Hindlimb muscle (tissue), 1 donor: ENCODE data around the gene KDM5D. TPM values are rescaled to one million over a fixed set of nuclear protein-coding genes. Genes with fewer than 3 reads are reported as not detected.

Experiments
- DNase-seq: peaks from one replicate; pipeline ENCODE4 v3.0.0-alpha.2; 2013
- polyA plus RNA-seq: library from polyadenylated mRNA; unstranded; fragments of 120-200 nt; gene quantifications from one replicate; pipeline ENCODE4 v1.2.1, GENCODE V29; 2013; ENCODE audit not compliant: insufficient read length

Gene KDM5D
- 36.2 TPM for polyA plus RNA-seq

DNA sequence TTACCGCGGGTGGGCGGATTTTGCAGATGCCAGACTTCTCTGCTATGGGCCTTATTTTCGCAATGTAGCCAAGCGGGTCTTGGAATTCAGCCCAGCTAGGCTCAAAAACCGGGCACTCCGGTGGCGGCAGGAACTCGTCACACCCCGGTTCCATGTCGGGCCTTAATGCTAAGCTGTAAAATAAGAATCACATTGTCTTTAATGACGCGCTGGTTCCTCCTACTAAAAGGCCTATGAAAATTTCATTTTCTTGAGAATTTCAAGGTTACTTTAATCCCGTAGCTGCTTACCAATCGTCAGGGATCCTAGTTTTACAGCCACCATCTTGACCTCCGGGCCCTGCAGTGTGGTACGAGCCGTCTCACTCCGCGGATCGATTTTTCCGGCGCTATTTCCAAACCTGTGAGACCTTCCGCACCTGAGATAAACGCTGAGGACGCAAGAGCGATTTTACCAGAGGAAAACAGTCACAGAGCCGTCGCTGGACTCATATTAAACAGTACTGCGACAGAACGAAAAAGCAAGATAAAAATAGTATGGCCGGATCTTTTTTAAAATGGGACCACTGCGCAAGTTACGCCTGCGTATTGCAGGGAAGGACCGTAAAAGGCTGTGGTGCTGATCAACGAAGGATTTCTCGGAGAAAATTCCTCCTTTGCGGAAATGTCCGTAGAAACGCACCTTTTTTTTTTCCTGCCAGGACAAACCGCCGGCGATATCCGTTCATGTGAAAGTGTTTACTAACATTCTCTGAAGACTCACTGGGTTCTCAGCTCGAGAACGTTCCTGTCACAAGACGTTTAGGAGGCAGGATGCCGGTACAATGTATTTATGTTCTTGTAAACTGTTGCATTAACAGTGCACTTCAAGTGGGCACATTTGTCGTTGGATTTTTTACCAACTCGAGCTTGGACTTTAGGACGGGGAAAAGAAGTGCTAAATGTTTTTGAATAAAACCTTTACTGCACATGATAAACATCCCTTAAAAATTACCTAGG, at the start of gene KDM5D:
KDM5D (minus strand) TSS at position 346 of the 998 bp plus-strand sequence; CDS start at position 154, 192 bp downstream.
- DNase-seq: peak; percentile 76

DNA sequence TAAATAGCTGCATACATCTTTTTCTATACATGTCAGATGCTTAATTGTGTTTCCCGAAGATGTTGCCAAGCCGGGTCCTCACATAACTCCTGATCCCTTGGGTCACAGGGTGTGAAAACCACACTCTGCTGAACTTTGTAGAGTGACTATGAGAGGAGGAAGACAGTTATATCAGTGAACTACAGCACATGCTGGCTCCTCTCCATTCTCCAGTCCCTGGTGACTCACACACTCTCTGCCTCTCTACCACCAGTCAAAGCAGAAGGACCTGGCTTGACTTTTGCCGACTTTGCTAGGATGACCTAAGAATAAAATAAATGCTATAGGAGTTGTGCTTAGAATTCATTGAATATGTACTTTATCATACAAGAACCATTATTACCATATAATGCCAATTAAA, 23.8 kb upstream of the KDM5D start:
- DNase-seq: no peak

DNA sequence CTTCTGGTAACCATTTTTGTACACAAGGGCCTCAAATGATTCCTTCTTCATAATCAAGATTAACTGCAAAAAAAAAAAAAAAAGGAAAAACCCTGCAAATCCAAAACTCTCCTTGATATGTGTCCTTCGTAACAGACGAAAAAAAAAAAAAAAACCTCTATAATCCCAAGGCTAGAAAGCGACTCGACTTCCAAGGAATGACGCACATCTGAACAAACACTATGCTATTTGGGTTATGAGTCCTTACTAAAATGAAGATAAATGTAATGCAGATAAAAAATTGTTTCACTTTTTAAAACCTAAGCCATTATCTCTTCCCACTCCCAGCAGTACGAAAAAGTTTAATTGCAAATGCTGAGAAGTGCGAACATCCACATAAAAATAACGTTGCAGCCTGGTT, 1.2 kb downstream of the KDM5D start:
- no peak for DNase-seq

DNA sequence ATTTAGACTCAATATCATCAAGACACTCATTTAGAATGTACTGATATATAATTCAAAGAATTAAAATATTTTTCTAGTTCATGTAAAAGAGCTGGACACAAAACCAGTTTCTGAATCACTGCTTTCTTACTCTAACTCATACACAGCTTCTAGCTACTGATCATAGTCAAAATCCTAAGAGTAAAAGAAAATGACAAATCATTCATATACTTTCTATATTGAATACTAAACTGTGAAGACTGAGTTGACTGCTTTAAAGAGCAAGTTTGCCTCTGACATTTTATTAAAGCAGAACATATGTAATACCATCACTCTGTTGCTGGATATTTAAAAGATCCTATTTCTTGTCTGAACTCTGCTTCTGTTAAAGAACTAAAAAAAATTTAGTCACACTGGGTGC, 2.4 kb downstream of the KDM5D start:
- no peak for DNase-seq

DNA sequence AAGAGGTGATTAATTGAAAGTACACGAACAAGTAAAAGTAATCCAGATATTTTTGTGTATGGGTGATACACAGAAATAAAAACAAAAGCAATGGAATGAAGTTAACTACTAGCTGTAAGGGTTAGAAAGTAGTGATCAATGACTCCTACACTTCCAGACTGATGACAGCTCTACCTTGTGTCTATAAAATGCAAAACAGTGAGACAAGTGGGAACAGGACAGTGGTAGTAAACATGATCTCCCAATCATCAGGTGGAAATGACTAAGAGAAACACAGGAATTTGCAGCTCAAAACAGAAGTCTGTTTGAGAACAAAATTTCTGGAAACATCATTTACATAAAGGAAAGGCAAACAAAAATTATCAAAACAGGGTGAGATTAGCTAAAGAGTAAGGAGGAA, 10.1 kb downstream of the KDM5D start:
- no peak for DNase-seq

DNA sequence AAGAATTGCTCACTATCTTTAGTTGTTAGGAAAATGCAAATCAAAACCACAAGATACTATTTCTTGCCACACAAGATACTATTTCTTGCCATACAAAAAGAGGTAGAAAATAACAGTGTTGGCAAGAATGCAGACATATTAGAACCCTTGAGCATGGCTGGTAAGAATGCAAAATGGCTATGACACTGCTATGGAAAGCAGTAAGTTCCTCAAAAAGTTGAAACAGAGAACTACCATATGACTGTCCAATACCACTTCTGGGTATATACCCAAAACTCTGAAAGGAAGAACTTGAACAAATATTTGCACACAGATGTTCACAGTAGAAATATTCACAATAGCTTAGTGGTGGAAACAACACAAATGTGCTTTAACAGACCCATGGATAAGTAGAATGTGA, 26.6 kb downstream of the KDM5D start:
- no peak for DNase-seq

DNA sequence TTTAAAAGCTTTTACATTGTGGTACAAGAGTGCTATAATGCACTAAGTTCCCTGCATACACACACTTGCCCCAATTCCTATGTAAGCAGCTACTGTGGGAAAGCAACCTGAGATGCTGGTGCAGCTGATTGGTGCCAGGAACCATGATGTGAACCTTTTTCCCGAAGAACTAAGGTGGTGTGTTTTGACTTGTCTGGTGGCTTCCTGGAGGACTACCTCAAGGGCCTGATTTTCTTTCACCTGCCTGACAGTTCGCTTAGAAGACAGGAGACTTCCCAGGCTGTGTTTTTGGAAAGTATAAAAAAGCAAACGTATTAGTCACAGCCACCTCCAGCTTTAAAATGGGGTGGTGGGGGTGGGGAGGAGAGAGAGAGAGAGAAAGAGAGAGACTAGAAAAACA, 27.4 kb downstream of the KDM5D start:
- no peak for DNase-seq

DNA sequence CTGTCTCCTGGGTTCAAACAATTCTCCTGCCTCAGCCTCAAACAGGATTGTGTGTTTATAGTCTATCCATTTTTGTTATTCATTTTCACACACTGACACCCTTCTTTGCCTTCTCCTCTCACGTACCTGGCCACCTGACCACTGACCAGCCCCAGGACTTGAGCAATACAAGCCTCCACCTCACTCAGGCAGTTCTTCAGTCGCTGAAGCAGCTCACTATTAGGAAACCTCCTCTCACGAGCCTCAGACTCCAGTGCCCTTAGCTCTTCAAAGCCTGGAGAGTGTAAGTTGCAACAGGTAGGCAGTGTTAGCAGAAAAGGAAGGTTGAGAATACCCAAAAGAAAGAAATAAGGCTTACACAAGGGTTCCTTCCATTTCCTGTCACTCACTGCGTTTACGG, 29.3 kb downstream of the KDM5D start:
- DNase-seq: no peak

DNA sequence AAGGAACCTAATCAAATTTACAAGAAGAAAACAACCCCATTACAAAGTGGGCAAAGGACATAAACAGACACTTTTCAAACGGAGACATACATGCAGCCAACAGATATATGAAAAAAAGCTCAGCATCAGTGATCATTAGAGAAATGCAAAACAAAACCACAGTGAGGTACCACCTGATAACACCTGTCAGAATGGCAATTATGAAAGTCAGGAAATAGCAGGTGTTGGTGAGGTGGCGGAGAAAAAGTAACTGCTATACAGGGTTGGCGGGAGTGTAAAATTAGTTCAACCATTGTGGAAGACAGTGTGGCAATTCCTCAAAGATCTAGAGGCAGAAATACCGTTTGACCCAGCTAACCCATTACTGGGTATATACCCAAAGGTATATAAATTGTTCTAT, 31.1 kb downstream of the KDM5D start:
- no peak for DNase-seq

DNA sequence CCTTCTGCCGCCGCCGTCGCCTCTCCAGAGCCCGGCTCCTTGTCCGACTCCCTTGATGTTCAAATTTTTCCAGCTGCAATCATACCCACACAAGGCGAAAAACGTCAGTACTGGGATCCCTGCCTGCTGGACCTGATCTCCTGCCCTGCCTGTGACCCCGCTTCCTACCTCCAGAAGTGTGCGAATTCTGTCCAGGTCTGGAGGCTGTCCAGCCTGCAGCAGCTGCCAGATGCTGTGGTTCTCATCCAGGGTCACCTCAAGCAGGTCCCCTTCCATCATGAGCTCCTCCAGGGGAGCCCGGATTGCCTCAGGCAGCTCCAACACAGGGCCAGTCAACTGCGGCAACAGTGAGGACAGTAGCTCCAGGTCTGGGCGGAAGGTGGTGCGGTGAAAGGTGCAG, 38.3 kb downstream of the KDM5D start:
- no peak for DNase-seq

DNA sequence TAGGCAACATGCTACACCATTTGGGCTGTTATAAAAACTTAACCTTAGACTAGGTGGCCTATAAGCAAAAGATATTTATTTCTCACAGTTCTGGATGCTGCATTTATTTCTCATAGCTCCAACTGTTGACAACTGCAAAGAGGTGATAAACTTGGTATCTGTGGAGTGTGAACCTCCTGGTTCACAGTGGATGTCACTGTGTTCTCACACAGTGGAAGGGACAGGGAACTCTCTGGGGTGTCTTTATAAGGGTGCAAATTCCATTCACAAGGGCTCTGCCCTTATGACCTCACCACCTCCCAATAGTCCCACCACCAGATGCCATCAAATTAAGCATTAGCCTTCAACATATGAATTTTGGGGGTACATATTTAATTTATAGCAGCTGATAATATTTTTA, 46.0 kb downstream of the KDM5D start:
- no peak for DNase-seq

DNA sequence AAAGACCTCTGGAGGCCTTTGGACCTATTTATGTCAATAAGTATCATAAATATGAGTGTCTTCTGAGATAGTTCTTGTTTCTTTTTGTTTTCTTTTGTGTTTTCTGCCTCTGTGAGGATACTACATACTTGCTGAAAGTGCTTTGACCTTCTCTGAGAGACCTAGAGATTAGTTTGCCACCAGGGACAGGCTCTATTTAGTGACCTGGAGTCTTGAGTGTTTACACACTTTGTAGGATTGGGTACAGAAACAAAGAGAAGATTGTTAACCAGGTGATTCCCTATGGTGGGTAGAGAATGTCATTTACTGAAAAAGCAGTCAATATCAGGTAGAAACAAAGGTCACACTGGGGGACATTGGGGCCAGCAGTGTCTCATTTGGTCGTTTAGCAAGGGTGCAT, 63.7 kb downstream of the KDM5D start:
- DNase-seq: no peak
